IMR-90 (cell line): ENCODE measurements around the gene RPTOR. TPM values are rescaled to one million over a fixed set of nuclear protein-coding genes. Genes with fewer than 3 reads are reported as not detected.

Experiments used
- ATAC-seq: fragments of 200-7000 bp; cut with Tn5 transposase; 2 replicates; pipeline ENCODE4 v1.9.1; 2020; ENCODE audit warnings: low read depth, mild to moderate bottlenecking, moderate library complexity
- BruUV-seq: library from RNA; stranded (reverse); fragments of 400-500 nt; replicated peaks from 2 replicates; lab custom pipeline; 2021; lab: Mats Ljungman, UMichigan
- CTCF ChIA-PET: fragments of 300-600 bp; formaldehyde crosslinking; extraction: SDS; loops from one replicate; lab custom pipeline; 2021; ENCODE audit warnings: antibody characterized with exemption; lab: Yijun Ruan, JAX
- POLR2A ChIA-PET: fragments of 300-600 bp; sonication (Branson Sonifier 250); formaldehyde crosslinking; loops from one replicate; lab custom pipeline; 2022; ENCODE audit warnings: antibody characterized with exemption; ENCODE audit not compliant: unreplicated experiment; lab: Charles Lee
- DNase-seq: peaks from one replicate; pipeline ENCODE4 v3.0.0; 2013
- H2AFZ ChIP-seq: replicated peaks from 2 replicates; pipeline ENCODE3; 2013; ENCODE audit warnings: low read length, mild to moderate bottlenecking; ENCODE audit not compliant: poor library complexity
- H2AK5ac ChIP-seq: 2 replicates; pipeline ENCODE4 v1.6.1; 2013; ENCODE audit warnings: low read depth, low read length, inconsistent platforms
- H2AK9ac ChIP-seq: replicated peaks from 2 replicates; pipeline ENCODE3; 2013; ENCODE audit warnings: mild to moderate bottlenecking, low read depth, low read length, moderate library complexity; ENCODE audit not compliant: poor library complexity
- H2BK120ac ChIP-seq: 2 replicates; pipeline ENCODE4 v1.6.1; 2013; ENCODE audit warnings: low read depth, low read length, inconsistent platforms
- H2BK15ac ChIP-seq: 3 replicates; pipeline ENCODE4 v1.6.1; 2013; ENCODE audit warnings: low read depth, low read length, inconsistent platforms
- H2BK20ac ChIP-seq: 2 replicates; pipeline ENCODE4 v1.6.1; 2013; ENCODE audit warnings: low read depth, mild to moderate bottlenecking, inconsistent platforms, low read length, moderate library complexity
- H2BK5ac ChIP-seq: 2 replicates; pipeline ENCODE4 v1.6.1; 2013; ENCODE audit warnings: mild to moderate bottlenecking, low read depth, low read length, inconsistent platforms; ENCODE audit not compliant: poor library complexity, severe bottlenecking
- H3K14ac ChIP-seq: replicated peaks from 2 replicates; pipeline ENCODE4 v1.6.1; 2013; ENCODE audit warnings: low read depth, low read length, inconsistent platforms
- H3K18ac ChIP-seq: 2 replicates; pipeline ENCODE4 v1.6.1; 2013; ENCODE audit warnings: low read depth, low read length, control low read depth
- H3K23ac ChIP-seq: 2 replicates; pipeline ENCODE4 v1.6.1; 2013; ENCODE audit warnings: low read depth, low read length, inconsistent platforms
- H3K27ac ChIP-seq: 2 replicates; pipeline ENCODE4 v1.5.1; 2013; ENCODE audit warnings: mild to moderate bottlenecking, control low read depth, low read length; ENCODE audit not compliant: insufficient read depth
- H3K27me3 ChIP-seq: 2 replicates; pipeline ENCODE4 v1.6.1; 2013; ENCODE audit warnings: low read length; ENCODE audit not compliant: control insufficient read depth, insufficient read depth
- H3K36me3 ChIP-seq: 2 replicates; pipeline ENCODE4 v1.6.1; 2013; ENCODE audit warnings: low read length, mixed read lengths; ENCODE audit not compliant: control insufficient read depth, insufficient read depth
- H3K4ac ChIP-seq: 2 replicates; pipeline ENCODE4 v1.6.1; 2013; ENCODE audit warnings: low read depth, low read length, inconsistent platforms
- H3K4me1 ChIP-seq: 2 replicates; pipeline ENCODE4 v1.6.1; 2013; ENCODE audit warnings: low read length, mixed read lengths; ENCODE audit not compliant: control insufficient read depth, insufficient read depth
- H3K4me2 ChIP-seq: 2 replicates; pipeline ENCODE4 v1.6.1; 2013; ENCODE audit warnings: low read depth, mild to moderate bottlenecking, control low read depth, low read length, moderate library complexity
- H3K4me3 ChIP-seq: 2 replicates; pipeline ENCODE4 v1.5.1; 2013; ENCODE audit warnings: low read depth, mild to moderate bottlenecking, control low read depth, low read length, moderate library complexity; ENCODE audit not compliant: insufficient read depth
- H3K56ac ChIP-seq: 2 replicates; pipeline ENCODE4 v1.6.1; 2013; ENCODE audit warnings: low read length, inconsistent platforms; ENCODE audit not compliant: insufficient read depth; ENCODE audit errors: extremely low read depth
- H3K79me1 ChIP-seq, 2 experiments: 2 replicates each; pipeline ENCODE4 v1.6.1; 2013; ENCODE audit warnings: low read length in 2 of 2, inconsistent platforms in 1 of 2, low read depth in 1 of 2
- H3K9ac ChIP-seq: 2 replicates; pipeline ENCODE4 v1.6.1; 2013; ENCODE audit warnings: low read depth, low read length, control low read depth
- H3K9me1 ChIP-seq: 2 replicates; pipeline ENCODE4 v1.6.1; 2013; ENCODE audit warnings: low read length, inconsistent platforms; ENCODE audit not compliant: insufficient read depth
- H3K9me3 ChIP-seq: 2 replicates; pipeline ENCODE4 v1.6.1; 2013; ENCODE audit warnings: low read length; ENCODE audit not compliant: control insufficient read depth, insufficient read depth
- H4K20me1 ChIP-seq: 2 replicates; pipeline ENCODE4 v1.6.1; 2013; ENCODE audit warnings: low read length, inconsistent platforms; ENCODE audit not compliant: insufficient read depth
- H4K5ac ChIP-seq: 2 replicates; pipeline ENCODE4 v1.6.1; 2013; ENCODE audit warnings: mild to moderate bottlenecking, low read depth, low read length, control low read depth
- H4K8ac ChIP-seq, 2 experiments: 2 replicates each; pipeline ENCODE4 v1.6.1; 2013; ENCODE audit warnings: low read depth in 2 of 2, low read length in 2 of 2, control low read depth in 1 of 2, inconsistent platforms in 1 of 2
- H4K91ac ChIP-seq: 2 replicates; pipeline ENCODE4 v1.6.1; 2013; ENCODE audit warnings: low read depth, low read length, inconsistent platforms; ENCODE audit not compliant: insufficient read depth
- BHLHE40 ChIP-seq: fragments of 150-350 bp; IDR thresholded peaks from 2 replicates; pipeline ENCODE4 v1.6.1; 2016; ENCODE audit warnings: mild to moderate bottlenecking, low read depth, low read length
- CEBPB ChIP-seq: IDR thresholded peaks from 2 replicates; pipeline ENCODE4 v1.6.1; 2012; ENCODE audit warnings: low read depth, low read length, improper control_type of control experiment
- CHD1 ChIP-seq: IDR thresholded peaks from 2 replicates; pipeline ENCODE4 v1.6.1; 2012; ENCODE audit warnings: low read depth, low read length, improper control_type of control experiment
- CTCF ChIP-seq: conservative IDR thresholded peaks from 2 replicates; pipeline ENCODE4 v1.5.1; 2012; ENCODE audit warnings: mild to moderate bottlenecking, low read depth, low read length, improper control_type of control experiment
- MAFK ChIP-seq: IDR thresholded peaks from 2 replicates; pipeline ENCODE4 v1.6.1; 2012; ENCODE audit warnings: low read depth, low read length, improper control_type of control experiment
- MAZ ChIP-seq: IDR thresholded peaks from 2 replicates; pipeline ENCODE4 v1.6.1; 2012; ENCODE audit warnings: low read depth, mild to moderate bottlenecking, low read length, improper control_type of control experiment, moderate library complexity, borderline replicate concordance
- MXI1 ChIP-seq: IDR thresholded peaks from 2 replicates; pipeline ENCODE4 v1.6.1; 2012; ENCODE audit warnings: low read depth, mild to moderate bottlenecking, low read length, moderate library complexity, borderline replicate concordance
- NFE2L2 ChIP-seq: fragments of 150-350 bp; IDR thresholded peaks from 2 replicates; pipeline ENCODE4 v1.6.1; 2016; ENCODE audit warnings: low read depth, mild to moderate bottlenecking, low read length
- POLR2A ChIP-seq: IDR thresholded peaks from 2 replicates; pipeline ENCODE4 v1.6.1; 2012; ENCODE audit warnings: mild to moderate bottlenecking, low read depth, low read length
- RCOR1 ChIP-seq: IDR thresholded peaks from 2 replicates; pipeline ENCODE4 v1.6.1; 2012; ENCODE audit warnings: mild to moderate bottlenecking, low read length, improper control_type of control experiment; ENCODE audit not compliant: insufficient replicate concordance
- RFX5 ChIP-seq: IDR thresholded peaks from 2 replicates; pipeline ENCODE4 v1.8.0; 2012; ENCODE audit warnings: low read depth, mild to moderate bottlenecking, low read length, moderate library complexity
- SMC3 ChIP-seq: fragments of 150-350 bp; IDR thresholded peaks from 2 replicates; pipeline ENCODE4 v1.6.1; 2016; ENCODE audit warnings: low read depth, mild to moderate bottlenecking, antibody characterized with exemption, low read length, moderate library complexity
- WGBS, 2 experiments: methylation state at CpG; one replicate each; pipeline versions ENCODE4 v1.1.5 to v1.1.7; 2013; ENCODE audit warnings: missing lambda C conversion rate in 2 of 2; ENCODE audit not compliant: insufficient read length in 1 of 2; ENCODE audit errors: extremely low coverage in 2 of 2; 5-methylcytosine and 5-hydroxymethylcytosine counted together
- dilution Hi-C: fragments of 300-500 bp; cut with HindIII; formaldehyde crosslinking; loops from one replicate; pipeline ENCODE4 v1.14.3; 2018; ENCODE audit warnings: low sequenced_read_pairs; ENCODE audit not compliant: unreplicated experiment
- in situ Hi-C: fragments of 300-500 bp; cut with MboI; formaldehyde crosslinking; loops from 3 replicates; pipeline ENCODE4 v1.14.3; 2019; ENCODE audit warnings: low sequenced_read_pairs, inconsistent platforms, mixed read lengths
- intact Hi-C: fragments of 100-400 bp; cut with micrococcal nuclease; formaldehyde crosslinking; loops from 2 replicates; pipeline ENCODE4 v1.10.0; 2022
- polyA plus RNA-seq, 3 experiments: library from polyadenylated mRNA; depleted of rRNA; stranded (reverse); fragments of >200 nt; gene quantifications; 2 replicates each; pipeline ENCODE4 v1.2.3, GENCODE V29; 2012; ENCODE audit warnings: low replicate concordance in 1 of 3
- total RNA-seq: library from RNA; depleted of rRNA; stranded (reverse); fragments of >200 nt; gene quantifications from 2 replicates; pipeline ENCODE4 v1.2.3, GENCODE V29; 2012
- TF ChIP-seq, protein P1 (sequence below): fragments of 150-350 bp; IDR thresholded peaks from 2 replicates; pipeline ENCODE4 v1.6.1; 2017; ENCODE audit warnings: mild to moderate bottlenecking, antibody characterized with exemption, low read length, low read depth

Gene RPTOR
- total and polyA plus RNA-seq, 2 of the 4 experiments (the other 2 are of a cell fraction), result 10.8 to 14.7 TPM

GRCh38 chr17:80499560-80499959 is 45.1 kb upstream of the RPTOR start:
- Histone ChIP-seq H3K23ac (no peak overlapping the region), H2BK15ac (peak overlapping the region; percentile 82; the same call in 1 of the 3 replicates), H2BK120ac (no peak overlapping the region), H3K9me1 (peaks cover 5% of the 10 kb centered on the region), H4K5ac (no peak overlapping the region), H2AK9ac (no peak overlapping the region), H3K18ac (no peak overlapping the region), H3K4ac (no peak overlapping the region), H3K14ac (no peak overlapping the region), H2AK5ac (no peak overlapping the region), H3K79me1 (0 out of 4 replicates have a peak, but pooled peaks cover 0 to 5% of the 10 kb centered on the region in 2 experiments), H2BK5ac (no peak overlapping the region), H3K27me3 (peaks cover under 1% of the 10 kb centered on the region; the same call in 1 of the 2 replicates), H2BK20ac (no peak overlapping the region), H3K27ac (no peak overlapping the region), H4K8ac (no peak overlapping the region), H3K4me2 (no peak overlapping the region), H3K9me3 (no peaks in the 10 kb centered on the region), H3K56ac (no peak overlapping the region), H3K9ac (no peak overlapping the region), H3K36me3 (no peaks in the 10 kb centered on the region), H3K4me3 (no peak overlapping the region), H3K4me1 (peaks cover 15% of the 10 kb centered on the region), H4K20me1 (no peaks in the 10 kb centered on the region), H2AFZ (no peak overlapping the region), H4K91ac (peak overlapping the region; percentile 43; the same call in 1 of the 2 replicates)
- POLR2A ChIA-PET, result no interaction called here
- WGBS, 2 experiments, result 69% methylated on average over 7 of the region's 9 CpGs; no CpG with 5 or more reads in 1 of the 2 experiments
- CTCF ChIA-PET, result no interaction called here
- intact Hi-C loops, result no loop called here
- BruUV-seq, result no TSS peak
- no peak for DNase-seq
- TF ChIP-seq MXI1 (no peak), BHLHE40 (no peak), CEBPB (no peak), CTCF (no peak), RCOR1 (no peak), MAFK (no peak), CHD1 (no peak), SMC3 (no peak), MAZ (no peak), RFX5 (no peak), NFE2L2 (no peak), POLR2A (no peak)
- TF ChIP-seq, protein P1, sequence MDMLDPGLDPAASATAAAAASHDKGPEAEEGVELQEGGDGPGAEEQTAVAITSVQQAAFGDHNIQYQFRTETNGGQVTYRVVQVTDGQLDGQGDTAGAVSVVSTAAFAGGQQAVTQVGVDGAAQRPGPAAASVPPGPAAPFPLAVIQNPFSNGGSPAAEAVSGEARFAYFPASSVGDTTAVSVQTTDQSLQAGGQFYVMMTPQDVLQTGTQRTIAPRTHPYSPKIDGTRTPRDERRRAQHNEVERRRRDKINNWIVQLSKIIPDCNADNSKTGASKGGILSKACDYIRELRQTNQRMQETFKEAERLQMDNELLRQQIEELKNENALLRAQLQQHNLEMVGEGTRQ, result no peak
- in situ Hi-C loops, result no loop called here
- no peak for ATAC-seq
- dilution Hi-C loops, result no loop called here
